ENCODE data around the gene MAPK10.
A peak's percentile ranks its signal among the peaks of the same experiment; 100 is the strongest.

Gene MAPK10

DNA sequence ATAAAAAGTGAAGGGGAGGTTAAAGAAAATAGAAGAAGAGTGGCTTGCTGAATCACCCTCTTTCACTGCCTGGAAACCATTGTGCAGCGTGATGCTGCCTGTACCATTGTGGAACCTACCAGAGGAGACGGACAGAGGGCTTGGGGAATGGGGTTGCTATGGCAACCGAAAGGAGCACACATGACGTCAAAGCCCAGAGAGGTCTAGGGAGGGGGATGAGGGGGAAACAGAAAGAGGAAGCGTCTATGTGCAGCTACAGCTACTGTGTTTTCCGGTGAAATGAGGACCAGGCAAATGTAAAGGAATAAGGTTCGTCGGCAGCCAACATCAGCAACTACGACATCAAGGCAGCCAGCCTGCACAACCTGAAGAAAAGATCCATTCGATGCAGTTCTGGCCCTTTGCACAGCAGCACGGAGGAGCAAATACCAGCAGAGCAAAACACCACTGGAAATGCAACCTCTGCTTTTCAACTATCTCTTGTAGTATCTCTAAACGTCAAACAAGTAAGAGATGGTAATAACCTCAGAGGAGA lies at the start of gene MAPK10:
Gene MAPK10, minus strand, starts transcription at position 110 of the 535 bp plus-strand sequence.
- DNase-seq, result peak; percentile 81

- DNase-seq, result no peak
These were observed 43.7 kb upstream of the MAPK10 start for GRCh38 chr4:86403575-86403974.

- DNase-seq, result no peak
These were observed 42.0 kb upstream of the MAPK10 start for GRCh38 chr4:86401826-86402225.

- no peak for DNase-seq
These were observed 40.4 kb upstream of the MAPK10 start for GRCh38 chr4:86400216-86400615.

DNA sequence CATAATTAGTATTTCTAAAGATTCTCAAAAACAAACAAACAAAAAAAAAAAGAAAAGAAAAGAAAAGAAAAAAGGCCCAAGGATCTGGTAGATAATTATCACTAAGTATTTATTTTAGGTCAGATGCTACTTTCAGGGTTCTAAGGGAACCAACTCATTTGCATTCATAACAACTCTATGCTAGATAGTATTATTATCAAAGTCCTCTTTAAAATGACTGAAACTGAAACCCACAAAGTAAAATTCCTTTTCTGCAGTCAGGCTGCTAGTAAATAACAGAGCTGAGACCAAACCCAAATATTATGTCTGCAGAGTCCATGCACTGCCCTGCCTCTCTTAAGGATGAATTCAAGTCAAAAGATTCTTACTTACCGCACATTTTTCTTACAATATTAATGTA lies 38.3 kb upstream of the MAPK10 start:
- DNase-seq, result no peak

DNA sequence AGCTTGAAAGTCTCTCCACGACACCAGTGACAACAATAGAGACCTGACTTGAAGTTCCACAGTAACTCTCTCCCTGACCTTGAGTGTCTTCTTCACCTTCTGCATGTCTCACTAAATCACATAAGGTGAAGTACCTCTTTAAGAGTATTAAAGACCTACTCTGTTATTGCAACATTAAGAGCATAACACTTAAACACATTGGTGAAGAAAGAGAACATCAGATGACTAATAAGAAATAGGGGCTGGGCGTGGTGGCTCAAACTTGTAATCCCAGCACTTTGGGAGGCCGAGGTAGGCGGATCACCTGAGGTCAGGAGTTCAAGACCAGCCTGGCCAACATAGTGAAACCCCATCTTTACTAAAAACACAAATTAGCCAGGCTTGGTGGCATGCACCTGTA lies 33.9 kb upstream of the MAPK10 start:
- DNase-seq, result no peak

DNA sequence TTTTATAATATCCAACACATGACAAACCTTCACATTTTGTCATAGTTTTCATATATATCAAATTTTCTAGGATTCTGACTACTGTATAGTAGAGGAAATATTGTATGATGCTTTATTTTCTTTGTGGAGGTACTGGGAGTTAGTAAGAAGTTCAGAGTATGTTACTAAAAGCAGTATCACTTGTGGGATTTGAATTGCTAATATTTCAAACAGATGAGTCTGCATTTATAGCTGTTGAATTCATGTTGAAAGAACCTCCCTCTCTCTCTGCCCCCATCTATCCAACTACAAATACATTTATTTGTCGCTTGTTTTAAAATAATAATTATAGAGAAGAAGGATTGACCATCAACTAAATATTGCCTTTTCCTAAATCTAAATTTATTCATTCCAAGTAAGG lies 29.8 kb upstream of the MAPK10 start:
- no peak for DNase-seq

- DNase-seq, result no peak
These were observed 28.4 kb upstream of the MAPK10 start for GRCh38 chr4:86388252-86388651.

GRCh38 chr4:86386817-86387415 lies 27.1 kb upstream of the MAPK10 start:
- no peak for DNase-seq

DNA sequence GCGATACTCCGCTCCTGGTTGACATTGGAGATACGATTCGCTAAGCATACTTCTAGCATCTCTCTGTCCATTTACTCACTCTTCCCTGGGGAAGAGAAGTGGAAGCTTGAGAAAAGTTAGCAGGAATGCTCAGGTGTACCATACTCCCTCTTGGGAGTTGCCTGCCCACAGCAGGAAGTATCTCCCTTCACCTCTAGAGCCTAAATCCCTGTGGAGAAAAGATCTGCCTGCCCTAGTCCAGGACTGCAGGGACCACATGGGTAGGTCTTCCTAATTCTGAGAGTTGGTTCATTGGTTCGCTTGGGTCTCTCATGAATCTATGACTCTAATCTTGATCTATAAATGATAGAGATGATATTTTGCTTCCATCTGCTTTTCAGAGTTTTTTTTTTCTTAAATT lies 26.3 kb upstream of the MAPK10 start:
- DNase-seq, result no peak

GRCh38 chr4:86381431-86381830 lies 21.6 kb upstream of the MAPK10 start:
- no peak for DNase-seq

DNA sequence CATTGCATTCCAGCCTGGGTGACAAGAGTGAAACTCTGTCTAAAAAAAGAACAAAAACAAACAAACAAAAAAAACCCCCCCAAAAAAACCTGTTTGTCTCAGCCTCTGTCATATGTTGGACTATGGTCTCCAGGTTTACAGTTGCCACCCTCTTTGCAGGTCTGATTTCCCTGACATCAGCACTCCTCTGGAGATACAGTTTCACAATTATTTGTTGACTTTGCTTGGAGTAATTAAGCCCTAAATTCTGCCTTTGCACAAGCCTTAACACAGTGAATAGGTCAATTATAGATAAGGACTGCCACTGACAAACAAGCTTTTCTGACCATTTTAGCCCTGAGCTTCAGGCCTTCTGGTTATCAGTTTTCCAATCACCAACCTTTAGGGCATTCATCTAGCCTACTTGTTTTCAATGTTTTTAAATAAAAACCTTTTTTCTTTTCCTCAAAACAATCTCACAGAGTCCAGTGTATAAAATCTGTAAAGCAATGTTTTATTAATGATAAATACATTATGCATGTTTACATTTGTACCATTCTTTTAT lies 20.4 kb upstream of the MAPK10 start:
- DNase-seq, result no peak

DNA sequence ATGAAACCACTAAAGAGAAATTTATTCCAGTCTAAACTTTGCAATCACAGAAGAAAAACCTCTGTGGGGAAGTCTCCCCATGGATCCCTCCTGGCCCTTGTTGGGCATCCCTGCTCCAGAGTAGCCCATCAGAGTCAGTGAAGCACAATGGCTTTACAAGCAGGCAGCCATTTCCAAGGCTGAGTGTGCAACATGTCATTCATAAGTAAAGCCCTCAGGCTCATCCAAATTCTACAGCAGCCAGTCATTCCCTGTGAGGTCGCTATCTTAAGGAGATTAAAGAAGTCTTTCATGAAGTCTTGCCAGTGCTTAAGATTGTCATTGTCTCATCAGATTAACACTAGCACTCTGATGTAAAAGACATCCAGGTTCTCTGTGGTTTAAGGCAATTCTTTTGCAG lies 17.0 kb upstream of the MAPK10 start:
- no peak for DNase-seq

DNA sequence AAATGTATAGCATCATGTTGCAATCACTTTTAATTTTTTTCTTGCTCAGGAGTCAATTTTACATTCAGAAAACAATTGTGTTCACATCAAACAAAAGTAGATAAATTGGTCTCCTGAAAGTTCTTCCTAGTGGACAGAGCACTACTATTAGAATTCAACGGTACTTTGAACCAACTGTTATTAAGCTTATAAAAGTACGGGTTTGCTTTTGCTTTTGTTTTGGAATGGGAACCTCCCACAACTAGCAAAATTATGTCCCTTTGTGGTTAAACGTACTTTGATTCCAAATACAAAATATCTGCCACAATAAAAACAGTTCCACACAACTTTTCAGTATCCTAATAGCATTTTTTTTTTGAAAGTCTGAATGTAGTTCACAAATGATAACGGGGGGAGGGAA lies 8.6 kb upstream of the MAPK10 start:
- DNase-seq, result no peak

- DNase-seq, result no peak
These were observed 7.7 kb upstream of the MAPK10 start for GRCh38 chr4:86367577-86367976.

- DNase-seq, result no peak
These were observed 7.1 kb upstream of the MAPK10 start for GRCh38 chr4:86366920-86367319.

- no peak for DNase-seq
These were observed 2.7 kb upstream of the MAPK10 start for GRCh38 chr4:86362510-86362909.

GRCh38 chr4:86358257-86358656 lies 1.6 kb downstream of the MAPK10 start:
- DNase-seq, result no peak

DNA sequence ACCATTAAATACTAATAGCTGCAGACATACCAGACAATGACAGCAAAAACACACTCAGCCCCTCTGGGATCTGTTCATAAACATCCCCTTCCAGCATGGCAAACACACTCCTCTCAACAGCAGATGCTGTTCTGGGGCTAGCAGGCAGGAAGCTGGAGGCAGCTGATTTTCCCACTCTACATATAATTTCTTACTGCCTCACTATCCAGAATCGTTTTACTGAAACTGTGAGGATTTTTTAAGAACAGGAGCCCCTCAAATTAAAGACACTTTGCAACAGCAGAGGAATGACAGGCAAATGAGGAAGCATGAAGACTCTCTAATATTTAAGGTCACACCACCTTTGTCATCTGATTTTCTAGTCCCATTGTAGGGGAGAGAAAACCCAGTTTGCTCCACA lies 2.2 kb downstream of the MAPK10 start:
- no peak for DNase-seq

DNA sequence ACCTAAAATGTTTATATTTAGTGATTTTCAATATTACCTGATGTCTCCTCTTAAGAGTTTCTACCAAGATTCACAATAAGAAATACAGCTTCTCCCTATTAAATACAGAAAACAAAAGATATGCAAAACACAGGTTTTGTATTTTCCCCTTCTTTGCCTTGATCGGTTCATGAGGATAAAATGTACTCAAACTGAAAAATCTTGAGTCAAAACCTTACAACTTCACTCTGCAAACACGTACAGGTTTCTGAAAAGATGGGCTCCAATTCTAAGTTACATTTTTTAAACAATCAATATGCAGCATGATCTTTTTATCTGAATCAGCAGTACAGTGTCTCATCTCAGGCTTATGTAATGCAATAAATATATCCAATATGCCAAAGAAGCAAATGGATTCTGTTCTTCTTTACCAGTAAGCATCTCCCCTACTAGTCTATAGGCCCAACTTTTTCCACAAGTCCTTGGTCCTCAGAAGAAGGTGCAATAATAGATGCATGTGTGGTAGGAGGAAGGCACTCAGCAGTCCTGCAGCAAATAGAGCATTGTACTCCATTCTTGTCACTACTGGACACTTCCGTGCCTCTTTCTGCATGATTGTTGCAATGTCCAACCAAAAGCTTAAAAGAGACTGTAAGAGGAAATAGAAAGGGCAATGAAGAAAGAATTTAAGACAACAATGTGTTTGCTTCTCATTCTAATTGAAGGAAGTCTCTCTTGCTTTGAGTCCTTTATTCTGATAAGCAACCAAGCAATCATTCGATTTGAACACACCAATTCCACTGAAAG lies 3.2 kb downstream of the MAPK10 start:
- DNase-seq, result no peak

DNA sequence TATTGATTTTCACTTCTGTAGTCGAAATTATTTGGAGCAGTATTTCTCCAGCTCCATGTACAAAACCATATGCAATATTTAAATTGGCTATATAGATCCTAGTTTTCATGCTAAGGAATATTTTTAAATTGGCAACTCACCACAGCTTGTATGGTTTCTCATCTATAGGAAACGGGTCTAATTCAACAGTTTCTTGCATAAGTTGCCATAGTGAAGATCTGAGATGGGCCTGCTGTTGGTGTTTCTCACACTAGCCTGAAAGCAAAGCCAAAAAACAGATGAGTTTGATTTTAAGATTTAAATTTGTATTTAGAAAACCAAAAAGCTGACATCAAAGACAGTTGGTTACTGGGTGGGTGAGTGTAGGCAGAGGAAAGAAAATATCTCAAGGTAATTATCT lies 5.5 kb downstream of the MAPK10 start:
- no peak for DNase-seq

DNA sequence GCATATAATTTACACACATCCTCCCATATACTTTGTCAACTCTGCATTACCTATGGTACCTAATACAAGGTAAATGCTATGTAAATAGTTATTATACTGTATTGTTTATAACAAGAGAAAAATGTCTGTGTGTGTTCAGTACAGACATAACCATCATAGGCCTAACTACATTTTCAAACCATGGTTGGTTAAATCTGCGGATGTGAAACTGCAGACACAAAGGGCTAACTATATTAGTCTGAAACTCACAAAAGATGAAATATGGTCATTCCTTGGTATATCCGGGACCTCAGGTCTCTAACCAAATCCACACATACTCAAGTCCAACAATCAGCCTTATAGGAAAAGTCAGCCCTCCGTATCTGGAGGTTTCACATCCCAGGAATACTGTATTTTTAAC lies 13.5 kb downstream of the MAPK10 start:
- no peak for DNase-seq

DNA sequence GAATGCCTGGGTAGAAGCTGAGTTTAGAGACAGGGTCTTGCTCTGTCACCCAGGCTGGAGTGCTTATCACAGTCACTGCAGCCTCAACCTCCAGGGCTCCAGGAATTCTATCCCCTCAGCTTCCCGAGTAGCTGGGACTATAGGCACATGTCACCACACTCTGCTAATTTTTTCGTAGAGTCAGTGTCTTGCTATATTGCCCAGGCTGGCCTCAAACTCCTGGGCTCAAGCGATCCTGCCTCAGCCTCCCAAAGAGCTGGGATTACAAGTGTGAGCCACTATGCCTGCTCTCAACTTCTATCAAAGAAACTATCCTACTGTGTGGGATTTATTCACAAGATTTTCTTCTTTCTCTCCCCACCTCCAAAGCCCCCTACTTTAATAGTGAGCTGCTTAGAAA lies 15.7 kb downstream of the MAPK10 start:
- no peak for DNase-seq

- no peak for DNase-seq
These were observed 20.9 kb downstream of the MAPK10 start for GRCh38 chr4:86338989-86339388.
